Upper lobe of left lung (tissue), 4 donors: ENCODE results near the gene RNF111.

Experiments
- CTCF ChIP-seq, 6 experiments: fragments of 450-650 bp in 4 of 6; fragments of 200-600 bp in 2 of 6; sonication (generic) in 2 of 6; IDR thresholded peaks; one replicate each; pipeline ENCODE4 v1.5.1; 2016 to 2019; ENCODE audit warnings: antibody characterized with exemption in 6 of 6
- POLR2A ChIP-seq, 4 donors: fragments of 450-650 bp; IDR thresholded peaks; one replicate each; pipeline ENCODE4 v1.5.1; 2016 to 2017; ENCODE audit warnings: antibody characterized with exemption in 4 of 4, mild to moderate bottlenecking in 2 of 4

GRCh38 chr15:58952751-58953150 lies 34.7 kb upstream of the RNF111 start:
- TF ChIP-seq POLR2A (IDR thresholded peaks at IDR 0.05) (no peak), CTCF (IDR thresholded peaks at IDR 0.05) (no peak)
